ENCODE results near the gene JOSD1.

The JOSD1 gene

GRCh38 chr22:38733724-38734381 is 33.1 kb upstream of the JOSD1 start:
- FAIRE-seq (no peak), DNase-seq (ENCODE audit: extremely low spot score, insufficient read length, low read depth) (no peak)

- peak; percentile 56 for FAIRE-seq
- no peak for DNase-seq (ENCODE audit: extremely low spot score, insufficient read length, low read depth)
Measured at GRCh38 chr22:38733329-38733723, 32.6 kb upstream of the JOSD1 start.

- no peak for FAIRE-seq
- DNase-seq (ENCODE audit: extremely low spot score, insufficient read length, low read depth): no peak
Measured at GRCh38 chr22:38732251-38732815, 31.6 kb upstream of the JOSD1 start.

GRCh38 chr22:38731703-38732161 is 31.0 kb upstream of the JOSD1 start:
- FAIRE-seq (no peak), DNase-seq (ENCODE audit: extremely low spot score, insufficient read length, low read depth) (no peak)

- no peak for FAIRE-seq
- DNase-seq (ENCODE audit: extremely low spot score, insufficient read length, low read depth): no peak
Measured at GRCh38 chr22:38730411-38730871, 29.7 kb upstream of the JOSD1 start.

GRCh38 chr22:38729946-38730345 is 29.2 kb upstream of the JOSD1 start:
- FAIRE-seq: no peak
- no peak for DNase-seq (ENCODE audit: extremely low spot score, insufficient read length, low read depth)

- DNase-seq (ENCODE audit: extremely low spot score, insufficient read length, low read depth): no peak
- FAIRE-seq: no peak
Measured at GRCh38 chr22:38728871-38729796, 28.4 kb upstream of the JOSD1 start.

GRCh38 chr22:38727530-38728451 is 27.0 kb upstream of the JOSD1 start:
- FAIRE-seq (no peak), DNase-seq (ENCODE audit: extremely low spot score, insufficient read length, low read depth) (no peak)

DNA sequence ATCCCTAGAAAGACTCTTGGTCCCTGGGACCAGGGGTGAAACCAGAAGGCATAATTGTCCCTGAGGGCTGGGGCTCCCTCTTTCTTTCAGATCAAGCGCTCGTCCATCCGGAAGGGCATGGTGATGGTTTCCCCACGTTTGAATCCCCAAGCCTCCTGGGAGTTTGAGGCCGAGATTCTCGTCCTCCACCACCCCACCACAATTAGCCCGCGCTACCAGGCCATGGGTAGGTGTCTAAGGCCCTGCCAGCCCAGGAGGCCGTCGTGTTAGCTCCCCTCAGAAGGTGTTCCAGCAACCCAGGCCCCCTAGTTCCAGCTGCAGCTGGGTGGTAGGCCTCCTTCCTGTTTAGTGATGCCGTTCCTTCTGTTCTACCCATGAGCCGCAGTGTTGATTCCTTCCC is 26.4 kb upstream of the JOSD1 start:
- FAIRE-seq: no peak

DNA sequence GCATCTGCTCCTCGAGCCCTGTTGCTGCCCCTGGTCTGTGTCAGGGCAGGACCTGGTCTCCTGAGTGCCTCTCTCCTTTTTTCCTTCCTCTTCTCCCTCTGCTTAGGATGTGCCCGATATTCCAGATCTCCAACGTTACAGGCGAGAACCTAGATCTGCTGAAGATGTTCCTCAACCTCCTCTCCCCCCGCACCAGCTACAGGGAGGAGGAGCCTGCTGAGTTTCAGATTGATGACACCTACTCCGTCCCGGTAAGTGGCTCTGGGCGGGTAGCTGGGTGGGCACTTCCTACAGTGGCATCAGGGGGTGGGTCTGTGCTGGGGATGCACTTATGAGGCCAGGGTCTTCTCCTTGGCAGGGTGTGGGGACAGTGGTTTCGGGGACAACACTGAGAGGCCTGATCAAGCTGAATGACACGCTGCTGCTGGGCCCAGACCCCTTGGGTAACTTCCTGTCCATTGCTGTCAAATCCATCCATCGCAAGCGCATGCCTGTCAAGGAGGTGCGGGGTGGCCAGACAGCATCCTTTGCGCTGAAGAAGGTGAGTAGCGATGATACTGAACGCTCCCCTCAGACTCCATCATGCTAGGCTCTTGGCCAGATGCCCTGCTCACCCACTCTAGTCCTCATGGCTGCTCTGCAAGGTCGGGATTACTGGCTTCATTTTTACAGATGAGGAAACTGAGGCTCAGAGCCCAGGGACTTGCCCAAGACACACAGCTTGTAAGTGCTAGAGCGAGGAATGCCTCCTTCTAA is 25.3 kb upstream of the JOSD1 start:
- no peak for FAIRE-seq
- no peak for DNase-seq (ENCODE audit: extremely low spot score, insufficient read length, low read depth)

More for the DNA sequence above, 26.4 kb upstream of the JOSD1 start:
- no peak for DNase-seq (ENCODE audit: extremely low spot score, insufficient read length, low read depth)

DNA sequence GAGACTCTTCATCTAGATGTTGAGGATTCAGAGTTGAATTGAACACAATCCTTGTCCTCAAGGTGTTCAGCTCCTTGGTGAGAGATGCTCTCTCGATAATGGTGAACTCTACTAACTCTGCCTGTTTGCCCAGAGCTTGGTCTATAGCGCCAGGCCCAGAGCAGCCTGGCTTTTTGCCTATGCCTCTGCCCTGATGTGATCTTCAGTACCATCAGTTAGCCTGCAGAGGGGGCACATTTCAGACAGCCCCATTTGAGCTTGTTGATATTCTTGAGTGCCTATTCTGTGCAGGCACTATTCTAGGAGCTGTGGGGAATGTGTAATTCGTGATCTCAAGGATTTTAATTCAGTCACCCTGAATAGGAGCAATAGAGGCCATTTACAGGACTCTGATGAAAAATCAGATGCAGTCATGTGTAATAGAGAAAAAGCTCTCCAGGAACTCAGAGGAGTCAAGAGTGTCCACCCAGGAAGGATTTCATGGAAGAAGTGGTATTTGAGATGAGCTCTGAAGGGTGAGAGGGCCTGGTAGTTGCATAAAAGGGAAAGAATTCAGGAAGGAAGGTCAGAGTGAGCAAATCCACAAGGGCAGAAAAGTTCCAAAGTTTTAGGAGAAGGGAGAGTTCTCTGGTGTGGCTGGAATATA is 24.3 kb upstream of the JOSD1 start:
- DNase-seq (ENCODE audit: extremely low spot score, insufficient read length, low read depth) (no peak), FAIRE-seq (peak; percentile 76)

DNA sequence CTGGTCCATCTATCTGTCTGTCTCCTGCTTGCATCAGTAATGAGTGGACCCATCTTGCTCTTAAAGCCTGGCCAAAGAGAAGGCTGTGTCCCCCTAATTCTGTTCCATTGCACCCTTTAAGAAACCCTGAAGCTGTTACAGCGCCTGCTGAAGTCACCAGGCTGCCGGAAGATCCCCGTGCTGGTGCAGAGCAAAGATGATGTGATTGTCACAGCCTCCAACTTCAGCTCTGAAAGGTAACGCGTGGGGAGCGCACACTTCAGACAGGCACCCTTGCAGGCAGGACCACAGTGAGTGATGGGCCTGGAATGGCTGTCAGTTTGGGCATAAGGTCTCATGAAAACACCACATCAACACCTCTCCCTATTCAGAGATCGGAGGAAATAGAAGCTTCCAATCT is 23.4 kb upstream of the JOSD1 start:
- no peak for DNase-seq (ENCODE audit: extremely low spot score, insufficient read length, low read depth)
- no peak for FAIRE-seq

DNA sequence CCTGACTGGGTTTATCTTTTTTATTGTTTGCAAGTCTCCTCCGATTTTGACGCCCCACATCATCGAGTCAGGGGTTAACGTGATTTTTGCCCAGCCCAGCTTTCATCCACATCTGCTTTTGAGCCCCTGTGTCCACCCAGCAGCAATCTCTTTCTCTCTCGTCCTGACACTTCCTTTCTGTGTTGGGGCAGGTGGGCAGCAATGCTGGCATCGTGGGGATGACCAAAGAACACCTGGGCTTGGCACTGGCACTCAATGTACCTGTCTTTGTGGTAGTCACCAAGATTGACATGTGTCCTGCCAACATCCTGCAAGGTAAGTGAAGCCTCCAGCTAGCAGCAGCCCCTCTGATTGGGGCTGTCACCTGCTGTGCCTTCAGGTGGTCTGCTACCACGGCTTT is 20.8 kb upstream of the JOSD1 start:
- no peak for FAIRE-seq
- DNase-seq (ENCODE audit: extremely low spot score, insufficient read length, low read depth): no peak

DNA sequence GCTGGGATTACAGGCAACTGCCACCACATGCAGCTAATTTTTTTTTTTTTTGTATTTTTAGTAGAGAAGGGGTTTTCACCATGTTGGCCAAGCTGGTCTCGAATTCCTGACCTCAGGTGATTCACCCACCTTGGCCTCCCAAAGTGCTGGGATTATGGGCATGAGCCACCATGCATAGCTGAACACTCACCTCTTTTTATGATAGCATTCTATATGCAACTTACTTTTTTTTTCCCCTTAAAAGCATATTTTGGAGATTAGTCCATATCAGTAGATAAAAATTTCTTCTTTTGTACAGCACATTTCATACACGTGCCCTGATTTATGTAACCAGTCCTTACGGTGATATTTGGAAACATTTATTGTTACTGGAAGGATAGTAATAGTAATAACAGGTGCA is 19.6 kb upstream of the JOSD1 start:
- no peak for FAIRE-seq
- DNase-seq (ENCODE audit: extremely low spot score, insufficient read length, low read depth): no peak

GRCh38 chr22:38719196-38719595 is 18.5 kb upstream of the JOSD1 start:
- DNase-seq (ENCODE audit: extremely low spot score, insufficient read length, low read depth): no peak
- no peak for FAIRE-seq

GRCh38 chr22:38718414-38718813 is 17.7 kb upstream of the JOSD1 start:
- DNase-seq (ENCODE audit: extremely low spot score, insufficient read length, low read depth) (no peak), FAIRE-seq (no peak)

- FAIRE-seq (no peak), DNase-seq (ENCODE audit: extremely low spot score, insufficient read length, low read depth) (no peak)
Measured at GRCh38 chr22:38717244-38717643, 16.5 kb upstream of the JOSD1 start.

DNA sequence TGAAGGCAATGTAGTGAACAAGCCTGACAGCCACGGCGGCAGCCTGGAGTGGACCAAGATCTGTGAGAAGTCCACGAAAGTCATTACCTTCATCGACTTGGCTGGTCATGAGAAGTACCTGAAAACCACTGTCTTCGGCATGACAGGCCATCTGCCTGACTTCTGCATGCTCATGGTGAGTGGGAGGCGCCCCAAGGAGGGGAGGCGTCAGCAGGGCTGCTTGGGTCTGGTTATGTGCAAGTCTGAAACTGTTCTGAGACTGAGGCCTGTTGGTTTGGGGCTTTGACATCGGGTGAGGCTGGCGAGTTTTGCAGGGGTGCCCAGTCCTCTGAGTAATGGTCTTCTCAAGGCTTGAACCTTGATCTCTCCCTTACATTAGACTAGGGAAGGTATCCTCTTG is 16.1 kb upstream of the JOSD1 start:
- FAIRE-seq: no peak
- DNase-seq (ENCODE audit: extremely low spot score, insufficient read length, low read depth): no peak

DNA sequence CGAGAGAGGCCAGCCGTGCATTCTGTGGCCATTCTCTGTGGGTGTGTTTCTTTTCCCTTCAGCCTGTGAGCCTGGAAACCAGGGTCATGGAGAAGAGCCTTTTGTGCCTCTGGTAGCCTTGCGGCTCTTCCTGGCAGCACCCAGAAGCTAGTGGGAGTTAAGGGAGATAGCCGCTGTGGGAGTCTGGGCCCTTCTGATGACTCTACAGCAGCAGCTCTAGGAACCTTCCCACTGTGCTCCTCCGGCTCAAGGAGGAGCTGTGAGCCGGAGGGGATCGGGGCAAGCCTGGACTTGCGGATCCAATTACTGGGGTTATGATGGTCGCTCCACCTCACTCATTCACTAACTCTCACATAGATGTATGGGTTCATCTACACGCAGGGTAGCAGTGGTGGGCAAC is 15.5 kb upstream of the JOSD1 start:
- no peak for DNase-seq (ENCODE audit: extremely low spot score, insufficient read length, low read depth)
- no peak for FAIRE-seq

Data from GM18507 (cell line).